NCI-H748 (cell line): ENCODE results near the gene VGF.

Experiments used
- DNase-seq: peaks from one replicate; lab custom pipeline; 2025; ENCODE audit not compliant: unreplicated experiment; lab: John Stamatoyannopoulos, UW

Gene VGF

DNA sequence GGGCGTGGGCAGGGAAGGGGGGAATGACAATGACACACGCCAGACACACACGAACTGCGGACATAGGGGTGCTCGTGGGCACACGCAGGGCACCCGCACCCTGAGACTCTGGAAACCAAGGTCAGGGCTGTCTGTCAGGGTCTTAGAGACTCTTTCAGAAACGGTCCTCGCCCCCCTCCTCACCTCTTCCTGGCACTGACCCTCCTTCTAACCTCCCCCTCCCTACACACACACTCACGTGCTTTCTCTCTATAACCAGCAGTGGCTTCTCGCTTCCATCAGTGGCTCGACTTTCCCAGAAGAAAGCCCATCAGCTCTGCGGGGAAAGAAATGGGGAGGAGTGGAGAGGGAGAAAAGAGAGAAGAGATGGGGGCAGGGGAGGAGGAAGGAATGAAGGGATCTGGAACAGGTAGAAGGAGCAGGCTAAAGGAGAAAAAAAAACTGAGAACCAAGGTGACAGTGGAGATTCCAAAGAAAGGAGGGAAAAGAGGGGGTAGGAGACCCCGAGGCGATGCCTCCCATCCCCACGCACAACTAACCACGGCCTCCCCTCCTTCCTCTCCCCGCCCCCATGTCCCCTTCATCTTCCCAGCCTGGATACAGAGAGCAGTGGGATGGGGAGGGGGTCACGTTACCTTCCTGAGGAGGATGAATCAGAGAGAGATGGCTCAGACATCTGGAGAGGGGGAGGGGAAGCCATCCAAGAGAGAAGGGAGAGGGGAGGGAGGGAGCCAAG is 1.7 kb upstream of the VGF start:
- peak; percentile 43 for DNase-seq

DNA sequence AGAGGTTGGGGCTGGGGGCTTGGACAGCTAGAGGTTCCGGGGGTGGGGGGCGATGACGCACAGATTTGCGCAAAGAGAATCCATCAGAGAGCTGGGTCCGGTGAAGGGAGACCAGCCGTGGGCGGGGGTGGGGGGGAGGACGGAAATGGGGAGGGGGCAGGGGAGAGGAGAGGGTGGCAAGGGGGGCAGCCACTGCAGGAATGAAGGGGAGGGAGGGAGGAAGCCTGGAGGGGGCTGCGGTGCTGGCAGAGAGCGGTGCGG is 1.2 kb upstream of the VGF start:
- no peak for DNase-seq

DNA sequence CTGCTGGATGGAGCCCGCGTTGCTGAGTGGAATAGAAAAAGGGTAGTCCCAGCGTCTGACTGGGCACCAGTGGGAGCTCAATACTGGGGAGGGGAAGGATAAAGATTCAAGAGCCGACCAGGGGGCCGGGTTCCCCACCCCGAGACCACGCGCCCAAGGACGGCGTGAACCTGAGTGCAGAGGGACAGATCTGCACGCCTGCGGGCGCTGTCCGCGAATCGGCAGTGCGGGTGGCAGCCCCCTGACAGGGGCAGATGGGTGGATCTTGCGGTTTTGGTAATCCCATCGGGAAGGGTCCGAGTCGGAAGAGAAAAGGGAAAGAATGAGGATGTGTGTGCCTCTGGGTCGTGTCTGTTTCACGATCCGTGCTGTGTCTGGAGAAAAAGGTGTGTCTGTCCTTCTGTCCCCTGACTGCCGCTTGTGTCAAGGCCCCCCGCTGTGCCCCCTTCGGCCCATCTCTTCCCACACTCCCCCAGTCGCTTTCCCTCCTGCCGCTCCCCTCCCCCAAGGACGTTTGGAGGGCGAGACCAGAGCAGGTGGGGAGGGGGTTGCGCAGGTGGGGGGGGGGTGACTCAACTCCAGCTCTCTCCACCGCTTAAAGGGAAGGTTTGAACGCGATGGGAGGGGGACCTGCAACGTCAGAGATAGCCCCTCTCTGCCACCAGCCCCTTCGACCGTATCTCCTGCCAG is 734 bp upstream of the VGF start:
- DNase-seq: peak; percentile 50

DNA sequence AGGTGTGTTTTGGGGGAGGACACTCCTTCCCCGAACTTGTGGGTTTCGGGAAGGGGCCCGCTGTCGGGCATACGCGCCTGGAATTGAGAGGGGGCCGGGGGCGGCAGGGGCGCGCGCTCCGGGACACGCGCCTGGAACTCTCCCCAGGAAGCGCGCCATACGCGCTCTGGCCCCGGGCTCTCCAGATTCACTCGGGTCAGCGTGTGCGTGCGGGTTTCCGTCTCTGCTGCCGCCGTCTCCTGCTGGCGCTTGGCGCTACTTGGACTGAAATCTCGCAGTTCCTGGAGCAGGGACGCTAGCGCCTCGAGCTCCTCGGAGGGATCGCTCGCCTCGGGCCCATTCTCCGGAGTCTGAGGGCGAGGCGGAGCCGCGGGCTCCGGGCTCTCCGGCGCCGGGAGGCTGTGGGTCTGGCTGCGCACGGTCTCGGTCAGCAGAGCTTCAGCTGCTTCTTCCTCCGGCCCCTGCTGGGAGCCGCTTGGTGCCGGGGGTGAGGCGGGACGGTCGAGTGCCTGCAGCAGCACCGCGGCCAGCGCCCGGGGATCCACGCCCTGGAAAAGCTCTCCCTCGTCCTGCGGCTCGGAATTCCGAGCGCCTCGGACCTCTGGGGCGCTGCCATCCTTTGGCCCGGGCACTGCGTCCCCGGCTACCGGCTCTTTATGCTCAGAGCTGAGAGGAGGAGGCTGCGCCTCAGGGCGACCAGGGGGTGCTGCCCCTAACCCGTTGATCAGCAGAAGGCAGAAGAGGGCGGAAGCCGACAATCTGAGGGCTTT is 1.1 kb downstream of the VGF start:
- peak; percentile 64 for DNase-seq

DNA sequence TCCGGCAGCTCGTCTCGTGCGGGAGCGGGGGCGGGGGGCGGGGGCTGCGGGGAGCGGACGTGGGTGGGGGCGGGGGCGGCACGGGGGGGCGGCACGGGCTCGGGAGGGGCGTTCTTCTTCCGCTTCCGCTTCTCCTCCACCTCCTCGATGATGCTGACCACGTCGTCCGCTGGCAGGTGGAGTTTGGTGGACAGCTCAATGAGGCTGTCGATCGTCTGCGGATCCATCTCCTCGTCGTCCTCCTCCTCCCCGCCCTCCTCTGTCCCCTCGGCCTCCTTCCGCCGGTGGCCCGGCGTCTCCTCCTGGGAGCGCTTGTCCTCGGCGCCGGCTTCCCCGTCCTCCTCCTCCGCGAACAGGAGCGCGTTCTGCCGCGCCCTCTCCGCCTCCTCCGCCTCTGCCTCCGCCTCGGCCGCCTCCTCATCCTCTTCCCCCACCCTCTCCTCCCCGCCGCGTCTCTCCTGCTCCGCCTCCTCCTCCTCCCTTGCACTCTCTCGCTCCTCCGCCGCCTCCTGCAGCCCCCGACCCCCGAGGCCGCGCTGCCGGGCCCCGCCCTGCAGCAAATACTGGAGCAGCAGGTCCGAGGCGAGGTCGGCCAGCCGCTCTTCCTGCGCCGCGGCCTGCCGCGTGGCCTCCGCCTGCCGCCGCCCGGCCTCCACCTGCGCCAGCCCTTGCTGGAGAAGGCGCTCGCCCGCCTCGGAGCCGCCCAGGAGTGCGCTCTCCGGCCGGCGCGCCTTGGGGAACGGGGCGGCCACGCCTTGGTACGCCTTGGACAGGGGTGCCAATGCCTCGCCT is 1.9 kb downstream of the VGF start:
- DNase-seq: peak; percentile 89

DNA sequence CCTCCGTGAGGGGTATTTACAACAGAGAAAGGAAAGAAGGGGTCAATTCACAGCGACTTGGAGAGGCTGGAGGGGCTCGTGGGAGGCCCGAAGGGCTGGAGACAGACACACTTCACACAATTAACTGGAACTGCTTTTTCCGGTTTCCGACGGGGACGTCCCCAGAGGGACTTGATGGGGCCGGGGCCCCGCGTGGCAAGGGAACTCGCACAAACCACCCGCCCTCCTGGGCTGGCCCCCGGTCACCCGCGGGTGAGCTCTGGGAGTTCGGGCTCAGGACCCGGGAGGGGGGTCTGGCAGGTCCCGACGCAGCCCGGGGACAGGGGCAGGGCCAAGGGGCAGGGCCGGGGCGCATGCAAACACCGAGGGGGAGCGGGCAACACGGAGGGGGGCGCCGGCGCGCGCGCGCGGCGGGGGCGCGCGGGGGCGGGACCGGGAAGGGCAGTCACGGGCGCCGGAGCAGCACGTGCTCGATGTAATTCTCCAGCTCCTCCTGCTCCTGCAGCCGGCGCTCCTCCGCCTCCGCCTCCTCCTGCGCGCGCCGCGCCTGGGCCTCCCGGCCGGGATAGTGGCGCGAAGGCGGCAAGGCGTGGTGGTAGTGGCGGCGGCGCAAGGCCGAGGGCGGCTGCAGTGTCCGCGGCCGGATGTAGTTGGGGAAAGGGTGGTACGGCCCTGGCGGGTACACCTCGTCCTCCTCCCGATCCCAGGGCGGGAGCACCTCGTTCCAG is 2.7 kb downstream of the VGF start:
- peak; percentile 89 for DNase-seq

DNA sequence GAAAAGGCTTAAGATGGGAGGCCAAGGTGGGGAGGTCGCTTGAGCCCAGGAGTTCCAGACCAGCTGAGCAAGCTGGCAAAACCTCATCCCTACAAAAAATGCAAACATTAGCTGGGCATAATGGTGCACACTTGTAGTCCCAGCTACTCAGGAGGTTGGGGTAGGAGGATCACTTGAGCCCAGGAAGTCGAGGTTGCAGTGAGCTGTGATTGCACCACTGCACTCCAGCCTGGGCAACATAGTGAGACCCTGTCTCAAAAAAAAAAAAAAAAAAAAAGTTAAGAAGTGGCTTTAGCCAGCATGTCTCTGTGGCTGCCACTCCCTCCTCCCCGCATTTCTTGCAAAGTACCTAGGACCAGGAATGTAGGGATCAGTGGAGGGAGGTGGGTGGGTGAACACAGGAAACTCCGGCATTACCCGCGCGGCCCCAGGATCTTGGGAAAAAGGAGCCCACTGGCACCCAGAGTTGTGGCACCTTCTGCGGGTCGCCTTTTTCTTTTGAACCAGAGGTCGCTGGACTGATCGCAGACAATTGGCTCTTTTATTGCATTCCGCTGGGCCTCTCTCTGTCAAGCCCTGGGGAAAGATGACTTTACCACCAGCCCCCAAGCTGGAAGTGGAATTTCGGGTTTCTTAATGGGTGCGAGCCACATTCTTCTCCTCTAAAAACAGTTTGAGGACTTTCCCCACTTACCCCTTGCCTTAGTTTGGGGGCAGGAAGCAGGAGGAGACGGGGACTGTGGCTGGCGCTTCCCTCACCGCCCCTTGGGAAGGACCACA is 3.5 kb downstream of the VGF start:
- no peak for DNase-seq

DNA sequence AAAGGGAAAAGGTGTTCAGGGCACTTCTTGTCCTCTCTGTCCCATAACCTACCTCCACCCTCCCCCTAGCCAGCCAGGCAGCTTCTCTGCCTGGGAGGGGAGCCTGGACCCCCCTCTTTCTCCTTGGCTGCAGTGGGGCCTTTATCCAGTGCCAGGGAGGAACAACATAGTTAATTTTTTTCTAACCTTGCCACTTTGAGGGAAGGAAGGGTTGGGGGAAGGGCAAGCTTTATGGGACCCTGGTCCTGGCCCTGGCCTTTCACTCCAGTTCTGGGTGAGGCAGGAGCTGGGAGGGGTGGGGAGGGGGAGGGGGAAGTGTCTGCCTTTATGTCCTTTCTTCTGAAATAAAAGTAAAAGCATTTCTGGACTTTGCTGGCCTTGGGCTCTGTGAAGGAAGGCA is 4.5 kb downstream of the VGF start:
- no peak for DNase-seq

DNA sequence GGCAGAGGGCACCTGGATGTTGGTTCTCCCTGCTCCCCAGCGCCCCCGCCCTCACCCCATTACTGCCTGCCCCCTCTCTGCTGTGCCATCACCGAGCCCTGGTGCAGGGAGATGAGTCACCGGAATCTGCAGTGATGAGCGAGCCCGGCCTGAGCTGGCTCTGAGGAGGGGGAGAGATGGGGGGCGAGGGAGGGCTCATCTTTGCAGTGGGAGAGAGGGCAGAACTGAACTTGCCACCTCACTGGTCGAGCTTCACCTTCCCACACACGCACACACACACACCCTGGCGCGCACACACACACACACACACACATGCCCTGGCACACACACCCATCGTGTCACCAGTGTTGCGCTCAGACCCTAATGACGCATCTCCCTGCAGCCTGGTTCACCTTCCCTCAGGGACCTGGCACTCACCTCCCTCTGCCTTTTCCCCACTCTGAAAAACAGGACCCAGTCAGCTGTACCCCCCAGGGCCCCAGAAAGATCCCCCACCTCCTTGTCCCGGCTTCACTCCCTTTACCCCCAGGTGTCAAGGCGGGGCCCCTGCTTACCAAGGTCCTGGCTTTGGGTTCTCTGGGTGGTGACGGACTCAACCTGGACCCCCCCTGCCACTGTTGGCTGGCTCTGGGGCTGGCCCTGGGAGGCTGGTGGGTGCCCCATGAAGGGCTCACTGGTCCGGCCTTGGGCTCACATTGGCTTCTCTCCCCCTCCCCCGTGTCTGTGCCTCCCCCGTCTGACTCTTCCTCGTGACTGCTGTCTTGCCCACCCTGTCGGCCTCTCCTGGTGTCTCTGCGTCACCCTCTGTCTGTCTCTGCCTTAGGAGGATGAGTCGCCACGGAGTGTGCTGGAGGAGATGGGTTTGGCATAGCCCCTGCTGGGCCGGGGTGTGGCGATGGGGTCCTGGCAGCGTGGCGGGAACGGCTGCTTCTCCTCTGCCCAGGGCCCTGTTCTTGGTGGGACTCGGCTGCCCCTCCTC is 5.4 kb downstream of the VGF start:
- no peak for DNase-seq

DNA sequence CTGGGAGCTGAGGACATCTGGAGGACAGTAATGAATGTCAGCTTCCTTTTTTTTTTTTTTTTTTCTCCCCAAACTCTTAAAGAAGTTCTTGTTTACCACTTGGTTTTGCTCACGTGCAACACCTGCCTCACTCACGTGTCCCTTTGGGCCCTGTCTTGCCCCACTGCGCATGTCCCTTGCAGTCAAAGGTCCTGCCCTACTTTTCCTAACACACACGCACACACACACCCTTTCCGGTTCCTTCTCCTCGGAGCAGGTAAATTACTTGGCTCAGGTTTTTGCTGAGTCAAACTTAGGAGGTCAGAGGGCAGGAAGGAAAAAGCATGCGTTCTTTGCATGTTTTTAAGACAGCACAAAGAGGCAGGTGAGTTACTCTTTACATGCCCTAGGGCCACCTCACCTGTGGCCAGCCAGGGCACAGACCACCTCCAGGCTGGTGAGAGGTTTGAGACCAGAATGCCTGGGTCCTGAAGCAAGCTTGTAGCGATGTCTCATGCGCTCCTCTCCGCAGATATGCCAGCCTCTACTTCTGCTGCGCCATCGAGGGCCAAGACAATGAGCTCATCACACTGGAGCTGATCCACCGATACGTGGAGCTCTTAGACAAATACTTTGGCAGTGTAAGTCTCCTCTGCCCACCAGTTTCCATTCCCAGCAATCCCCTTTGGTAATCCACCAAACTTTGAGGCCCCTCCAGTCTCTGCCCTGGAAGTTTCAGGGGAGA is 8.3 kb downstream of the VGF start:
- DNase-seq: no peak

DNA sequence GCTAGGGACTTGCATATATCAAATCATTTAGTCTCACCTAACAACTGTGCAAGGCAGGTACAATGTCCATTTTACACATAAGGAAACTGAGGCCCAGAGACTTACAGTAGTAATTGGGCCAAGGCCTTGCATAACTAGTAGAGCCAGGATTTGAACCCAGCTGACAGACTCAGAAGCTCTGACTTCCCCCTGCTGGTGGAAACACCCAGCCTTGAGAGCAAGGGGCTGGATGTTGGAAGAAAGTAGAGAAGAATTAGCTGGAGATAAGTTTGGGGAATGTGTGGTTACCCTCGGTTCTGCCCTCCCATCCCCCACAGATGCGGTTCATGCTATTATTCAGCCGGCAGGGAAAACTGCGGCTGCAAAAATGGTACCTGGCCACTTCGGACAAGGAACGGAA is 9.1 kb downstream of the VGF start:
- DNase-seq: no peak

DNA sequence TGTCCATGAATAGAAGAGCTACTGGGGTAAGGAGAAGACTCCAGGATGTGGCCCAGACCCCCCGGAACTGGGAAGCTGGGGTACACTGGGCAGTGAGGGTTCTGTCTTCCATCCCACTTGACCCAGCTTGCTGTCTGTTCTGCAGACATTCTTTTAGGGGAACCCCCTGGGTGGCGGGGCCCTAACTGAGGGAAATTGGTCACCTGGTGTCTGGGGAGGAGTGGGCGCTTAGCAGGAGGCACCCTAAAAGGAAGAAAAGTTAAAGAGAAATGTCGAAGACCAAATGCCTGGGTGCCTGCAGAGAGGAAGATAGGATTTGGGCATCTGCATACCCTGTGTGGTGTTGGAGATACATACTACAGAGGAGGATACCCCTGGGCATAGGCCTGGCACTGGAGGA is 10.1 kb downstream of the VGF start:
- no peak for DNase-seq

DNA sequence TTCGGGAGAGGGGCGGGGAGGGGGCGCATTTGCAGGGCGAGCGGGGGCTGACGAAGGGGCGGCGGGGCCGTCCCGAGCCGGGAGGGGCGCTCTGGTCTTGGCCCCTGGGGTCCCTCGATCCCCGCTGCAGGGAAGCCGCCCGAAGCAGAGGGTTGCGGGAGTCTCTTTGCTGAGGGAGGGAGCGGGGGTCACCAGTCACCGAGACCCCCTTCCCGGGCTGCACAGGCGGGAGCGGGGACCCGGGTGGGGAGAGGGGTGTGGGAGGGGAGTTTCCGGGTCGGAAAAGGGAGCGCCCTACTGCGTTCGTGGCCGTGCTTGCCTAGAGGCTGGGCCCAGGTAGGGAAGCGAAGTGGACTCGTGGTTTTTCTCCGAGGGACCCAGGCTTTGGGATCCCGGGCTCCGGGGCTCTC is 10.7 kb downstream of the VGF start:
- DNase-seq: peak; percentile 48

DNA sequence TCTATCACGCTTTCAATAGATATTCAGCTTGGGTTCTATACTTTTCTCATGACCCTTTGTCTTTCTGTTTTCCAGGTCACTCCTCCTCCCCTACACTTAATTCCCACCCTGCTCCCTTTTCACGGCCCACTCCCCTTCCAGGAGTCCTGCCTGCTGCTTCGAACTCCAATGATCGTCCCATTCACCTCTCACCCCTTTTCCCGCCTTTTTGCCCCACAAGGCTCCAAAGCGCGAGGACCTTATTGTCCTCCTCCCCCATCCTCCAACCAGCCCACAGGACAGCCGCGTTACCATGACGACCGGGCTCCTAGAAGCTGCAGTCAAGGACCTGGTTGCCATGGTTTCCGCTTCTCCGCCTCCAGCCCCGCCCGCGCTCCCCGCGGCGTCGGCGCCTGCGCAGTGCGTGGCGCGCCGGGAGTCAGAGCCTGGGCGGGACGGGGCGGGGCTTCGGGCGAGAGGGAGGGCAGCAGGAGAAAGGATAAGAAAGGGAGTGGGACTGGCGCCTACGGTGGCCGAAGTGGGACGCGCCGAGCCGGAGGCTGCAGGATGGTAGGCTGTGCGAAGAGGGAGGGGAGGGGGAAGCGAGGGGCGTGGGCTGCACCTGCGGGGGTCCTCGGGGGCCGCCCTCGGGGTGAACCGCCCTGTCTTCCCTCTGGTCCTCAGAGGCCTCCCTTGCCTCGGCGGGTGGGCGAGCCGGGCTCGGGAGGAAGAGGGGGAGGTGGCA is 11.2 kb downstream of the VGF start, which contains the start of gene AP1S1:
Gene AP1S1, plus strand, starts transcription at position 508 of the 724 bp plus-strand sequence. Its CDS starts 39 bp downstream, at position 547.
- DNase-seq: peak; percentile 99

DNA sequence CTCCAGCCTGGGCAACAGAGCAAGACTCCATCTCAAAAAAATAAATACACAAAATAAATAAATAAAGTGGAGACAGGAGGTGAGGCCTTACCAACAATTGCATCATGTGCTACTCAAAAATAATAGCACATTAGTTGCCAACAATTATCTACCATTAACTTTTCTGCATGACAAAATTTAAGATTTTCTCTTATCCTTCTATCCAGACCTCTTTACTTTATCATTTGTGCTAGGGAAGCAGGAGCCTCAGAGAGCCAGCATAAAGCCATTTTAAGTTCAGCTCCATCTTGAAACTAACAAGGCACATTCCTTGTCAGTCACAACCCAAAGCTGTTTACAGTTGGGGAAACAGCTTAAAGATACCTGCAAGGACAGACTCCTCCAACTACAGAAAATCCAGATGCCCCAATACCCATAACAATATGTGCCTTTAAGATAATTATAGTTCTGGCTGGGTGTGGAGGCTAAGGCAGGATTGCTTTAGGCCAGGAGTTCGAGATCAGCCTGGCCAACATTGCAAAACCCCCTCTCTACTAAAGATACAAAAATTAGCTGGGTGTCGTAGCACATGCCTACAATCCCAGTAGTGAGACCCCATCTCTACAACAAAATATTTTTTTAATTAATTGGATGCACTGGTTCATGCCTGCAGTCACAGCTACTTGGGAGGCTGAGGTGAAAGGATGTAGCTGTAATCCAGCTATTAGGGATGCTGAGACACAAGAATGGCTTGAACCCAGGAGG is 13.3 kb downstream of the VGF start:
- DNase-seq: no peak

DNA sequence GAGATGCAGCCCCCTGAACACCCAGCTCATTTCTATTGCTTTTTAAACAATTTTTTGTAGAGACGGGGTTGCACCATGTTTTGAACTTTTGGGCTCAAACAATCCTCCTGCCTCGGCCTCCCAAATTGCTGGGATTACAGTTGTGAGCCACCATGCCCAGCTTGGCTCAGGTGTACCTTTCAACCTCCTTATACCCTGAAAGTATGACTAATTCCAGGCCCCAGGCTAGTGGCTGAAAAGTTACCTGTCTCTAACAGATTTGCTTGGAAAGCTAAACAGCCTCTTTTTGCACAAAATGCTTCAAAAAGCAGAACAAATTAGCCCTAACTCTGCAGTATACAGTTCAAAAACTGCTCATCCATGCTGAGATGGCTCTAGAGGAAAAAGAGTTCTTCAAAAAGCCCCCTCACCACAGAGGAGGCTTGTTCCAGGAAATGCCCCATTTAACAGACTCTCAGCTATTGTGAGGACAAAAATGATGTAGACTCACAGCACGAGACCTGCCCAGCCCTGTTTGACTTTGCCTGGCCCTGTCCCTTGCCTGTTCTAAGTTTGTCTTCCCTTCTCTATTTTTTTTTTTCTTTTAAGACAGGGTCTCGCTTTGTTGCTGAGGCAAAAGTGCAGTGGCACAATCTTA is 24.5 kb downstream of the VGF start:
- no peak for DNase-seq
